Left hindlimb (tissue), 1 donor: ENCODE results near the gene MT1X.

Experiments
- DNase-seq: peaks from one replicate; pipeline ENCODE4 v3.0.0-alpha.2; 2018

MT1X gene

DNA sequence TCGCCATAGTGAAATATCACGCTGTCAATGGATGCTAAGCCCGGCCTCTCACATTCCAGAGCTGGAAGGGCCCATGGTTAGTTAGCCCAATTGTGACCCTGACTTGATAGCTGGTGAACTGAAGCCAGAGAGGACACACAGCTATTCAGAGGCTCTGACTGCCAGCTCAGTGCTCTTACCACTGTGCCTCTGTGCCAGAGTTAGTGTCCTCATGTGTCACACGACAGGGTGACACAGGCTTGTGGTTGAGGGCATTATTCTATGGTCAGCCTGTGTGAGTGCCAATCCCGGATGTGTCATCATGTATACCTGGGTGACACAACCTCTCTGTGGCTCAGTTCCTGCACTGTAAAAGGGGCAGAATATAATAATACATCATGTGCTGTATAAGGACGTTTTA, 2.5 kb upstream of the MT1X start:
- no peak for DNase-seq

DNA sequence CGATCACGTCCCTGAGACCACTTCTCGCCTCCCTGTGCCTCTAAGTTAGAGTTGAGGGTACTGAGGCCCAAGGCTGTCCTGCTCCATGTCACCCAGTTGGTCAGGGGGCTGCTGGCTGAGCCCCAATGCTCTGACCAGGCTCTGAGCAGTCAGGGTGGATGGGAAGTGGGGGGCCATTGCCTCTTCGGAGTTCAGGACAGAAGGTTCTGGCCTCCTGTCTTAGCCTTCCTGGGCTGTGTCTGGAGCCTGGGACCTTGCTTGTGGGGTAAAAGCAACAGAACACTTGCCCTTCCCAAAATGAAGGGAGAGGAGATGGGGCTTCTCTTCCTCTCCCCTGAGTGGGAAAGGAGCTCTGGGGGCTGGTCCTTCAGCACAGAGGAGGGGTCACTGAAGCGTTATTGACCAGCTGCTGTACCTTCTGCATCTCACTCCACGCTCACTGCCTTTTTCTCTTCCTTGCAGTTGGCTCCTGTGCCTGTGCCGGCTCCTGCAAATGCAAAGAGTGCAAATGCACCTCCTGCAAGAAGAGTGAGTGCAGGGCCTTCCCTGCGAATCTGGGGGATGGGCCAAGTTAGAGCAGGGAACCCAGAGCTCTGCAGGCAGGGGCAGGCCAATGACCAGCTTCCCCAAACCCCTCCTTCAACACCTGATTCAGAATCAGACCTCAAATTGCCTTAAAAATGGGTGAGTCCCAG, 580 bp downstream of the MT1X start:
- DNase-seq, result no peak

DNA sequence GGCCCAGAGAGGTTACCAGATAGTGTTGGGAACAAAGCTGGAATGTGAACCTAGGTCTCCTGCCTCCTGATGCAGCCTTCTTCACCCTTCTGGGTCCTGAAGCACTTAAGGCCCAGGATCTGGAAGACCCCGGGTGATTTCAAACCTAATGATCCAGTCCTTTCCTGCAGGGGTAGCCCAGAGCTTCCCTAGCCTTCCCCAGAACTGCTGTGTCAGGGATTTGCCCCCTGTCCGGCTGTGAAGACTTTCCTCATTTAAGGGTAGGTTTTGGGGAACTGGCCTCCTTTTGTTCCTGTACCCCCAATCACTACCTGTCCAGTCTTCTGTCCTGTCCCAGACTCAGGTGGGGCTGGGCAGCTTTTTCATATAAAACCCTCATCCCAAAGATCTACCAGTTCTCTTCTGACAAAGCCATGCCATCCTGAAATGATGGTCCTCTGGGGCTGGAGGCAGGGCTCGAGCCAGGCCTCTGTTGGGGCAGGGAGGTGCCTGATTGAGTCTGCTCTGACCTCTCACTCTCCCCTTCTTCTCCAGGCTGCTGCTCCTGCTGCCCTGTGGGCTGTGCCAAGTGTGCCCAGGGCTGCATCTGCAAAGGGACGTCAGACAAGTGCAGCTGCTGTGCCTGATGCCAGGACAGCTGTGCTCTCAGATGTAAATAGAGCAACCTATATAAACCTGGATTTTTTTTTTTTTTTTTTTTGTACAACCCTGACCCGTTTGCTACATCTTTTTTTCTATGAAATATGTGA, 1.3 kb downstream of the MT1X start:
- no peak for DNase-seq

DNA sequence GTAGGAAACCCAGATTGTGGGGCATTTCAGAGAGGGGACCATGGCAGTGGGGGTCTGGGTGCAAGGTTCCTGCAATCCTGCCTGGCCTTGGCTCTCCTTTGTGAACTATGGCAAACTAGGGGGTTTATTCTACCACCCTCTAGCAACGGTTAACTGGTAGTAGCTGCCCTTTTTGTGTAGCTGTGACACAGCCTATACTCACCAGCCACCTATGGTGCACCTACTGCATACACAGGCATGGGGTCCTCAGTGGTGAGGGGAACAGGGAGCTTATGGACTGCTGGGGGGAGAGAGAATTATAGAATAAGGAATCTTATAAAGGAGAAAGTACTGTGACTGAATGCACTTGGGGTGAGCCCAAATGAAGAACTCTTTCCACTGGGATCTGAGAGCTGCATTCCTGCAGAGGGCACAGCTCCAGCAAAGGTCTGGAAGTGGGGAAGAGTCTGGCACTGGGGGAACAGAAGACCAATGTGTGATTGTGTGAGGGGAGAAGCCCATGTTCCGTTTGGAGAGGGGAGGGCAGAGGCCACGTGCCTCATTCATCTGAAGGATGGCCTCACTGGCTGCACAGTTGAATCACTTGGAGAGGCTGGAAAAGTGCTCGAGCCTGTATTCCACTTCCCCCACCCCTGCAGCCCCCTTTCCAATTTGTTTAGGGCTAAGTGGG, 2.1 kb downstream of the MT1X start:
- no peak for DNase-seq

DNA sequence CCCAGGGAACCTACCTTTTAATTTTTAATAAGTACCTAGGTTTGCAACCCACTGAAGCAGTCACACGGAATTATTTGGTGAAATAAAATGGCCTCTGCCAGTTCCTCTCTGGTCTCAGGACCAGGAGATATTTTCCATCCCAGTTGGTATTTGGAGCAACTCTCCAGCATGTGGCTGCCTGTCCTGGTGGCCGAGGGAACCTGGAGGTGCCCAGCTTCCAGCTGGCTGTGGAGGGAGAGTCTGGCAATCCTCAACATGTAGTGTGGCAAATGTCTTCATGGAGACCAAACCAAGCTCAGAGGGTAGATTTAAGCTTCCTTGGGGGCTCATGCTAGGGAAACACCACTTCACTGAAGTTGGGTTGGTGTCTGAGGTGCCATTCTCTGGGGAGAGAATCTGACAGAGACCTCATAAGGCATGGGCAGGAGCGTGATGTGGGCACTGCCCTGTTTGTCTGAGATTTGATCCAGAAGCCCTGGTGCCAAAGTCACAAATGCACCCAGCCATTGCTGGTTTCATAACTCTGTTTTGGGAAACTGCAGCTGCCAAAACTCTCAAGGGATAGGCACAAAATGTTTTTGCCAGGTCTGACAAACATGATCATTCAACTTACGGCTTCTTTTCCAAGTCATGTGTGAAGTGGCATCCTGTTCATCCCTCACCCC, 2.8 kb downstream of the MT1X start:
- DNase-seq, result no peak

DNA sequence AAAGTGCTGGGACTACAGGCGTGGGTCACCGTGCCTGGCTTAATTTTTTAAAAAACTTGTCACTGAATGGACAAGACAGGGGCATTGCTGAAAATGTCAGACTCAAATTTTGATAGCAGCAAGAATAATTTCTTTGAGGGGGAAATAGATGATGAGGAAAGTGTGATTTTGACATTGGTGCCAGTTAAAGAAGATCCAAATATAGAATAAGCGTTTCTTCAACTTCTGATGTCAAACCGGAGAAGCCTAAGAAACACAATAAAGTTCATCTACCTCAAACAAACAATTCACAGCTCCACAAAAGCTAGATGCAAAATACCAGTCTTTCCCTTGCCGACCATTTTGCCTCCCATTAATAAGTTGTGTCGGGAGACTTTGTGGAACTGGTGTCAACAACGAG, 4.5 kb downstream of the MT1X start:
- DNase-seq, result no peak

DNA sequence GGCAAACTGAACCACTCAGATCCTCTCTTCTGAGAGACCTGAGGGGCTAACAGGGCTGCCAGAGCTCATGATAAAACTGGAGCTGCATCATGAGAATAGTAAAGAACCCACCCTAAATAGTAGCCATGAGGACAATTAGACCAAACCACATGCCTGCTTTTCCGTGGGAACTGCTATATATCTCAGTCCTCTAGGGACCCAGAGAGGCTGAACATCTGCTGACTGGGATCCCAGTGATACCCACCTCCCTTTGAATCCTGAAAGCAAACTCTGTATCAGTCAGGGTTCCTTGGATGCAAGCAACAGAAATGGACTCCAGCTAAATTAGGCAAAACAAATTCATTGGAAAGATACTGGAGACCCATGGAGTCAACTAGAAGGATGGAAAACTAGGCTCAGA, 6.5 kb downstream of the MT1X start:
- DNase-seq, result no peak

DNA sequence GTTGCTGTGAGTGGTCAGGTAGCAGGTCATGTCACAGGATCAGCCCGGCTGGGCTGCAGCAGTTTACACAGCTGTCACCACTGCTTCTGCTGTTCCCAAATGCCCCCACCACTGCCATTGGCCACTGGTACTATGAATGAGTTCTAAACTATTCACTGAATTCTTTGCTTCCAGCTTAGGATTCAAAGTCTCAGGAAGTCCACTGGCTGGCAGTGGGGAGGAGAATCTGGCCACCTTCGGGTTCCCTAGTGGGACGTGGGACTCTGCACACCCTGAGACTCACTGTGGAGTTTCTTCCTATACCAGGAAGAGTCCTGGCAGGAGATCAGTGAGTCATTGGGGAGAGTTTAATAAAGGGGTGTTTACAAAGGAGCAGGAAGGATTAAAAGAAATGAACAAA, 6.9 kb downstream of the MT1X start:
- no peak for DNase-seq

DNA sequence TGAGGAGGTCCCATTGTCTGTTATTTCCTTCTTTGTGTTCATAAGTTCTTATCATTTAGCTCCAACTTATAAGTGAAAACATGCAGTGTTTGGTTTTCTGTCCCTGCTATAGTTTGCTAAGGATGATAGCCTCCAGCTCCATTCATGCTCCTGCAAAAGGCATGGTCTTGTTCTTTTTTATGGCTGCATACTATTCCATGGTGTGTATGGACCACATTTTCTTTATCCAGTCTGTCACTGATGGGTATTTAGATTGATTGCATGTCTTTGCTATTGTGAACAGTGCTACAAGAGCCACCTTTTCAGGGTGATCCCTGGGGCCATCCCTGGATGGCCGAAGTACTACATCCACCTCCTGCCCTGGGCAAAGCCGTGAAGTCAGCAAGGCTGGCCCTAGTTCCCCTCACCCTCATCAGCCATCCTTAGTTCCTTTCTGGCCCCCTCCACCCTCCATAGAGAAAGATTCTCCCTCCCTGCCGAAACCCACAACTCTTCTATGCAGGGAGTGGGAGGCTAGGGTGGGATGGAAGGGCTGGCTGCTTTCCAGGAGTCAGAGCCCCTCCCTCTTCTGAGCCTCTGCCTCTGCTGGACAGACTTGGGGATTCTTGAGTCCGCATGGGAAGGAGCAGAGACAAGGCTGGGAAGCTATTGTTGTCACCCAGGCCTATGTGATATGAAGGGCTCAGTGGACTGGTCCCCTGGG, 8.3 kb downstream of the MT1X start:
- DNase-seq, result no peak

DNA sequence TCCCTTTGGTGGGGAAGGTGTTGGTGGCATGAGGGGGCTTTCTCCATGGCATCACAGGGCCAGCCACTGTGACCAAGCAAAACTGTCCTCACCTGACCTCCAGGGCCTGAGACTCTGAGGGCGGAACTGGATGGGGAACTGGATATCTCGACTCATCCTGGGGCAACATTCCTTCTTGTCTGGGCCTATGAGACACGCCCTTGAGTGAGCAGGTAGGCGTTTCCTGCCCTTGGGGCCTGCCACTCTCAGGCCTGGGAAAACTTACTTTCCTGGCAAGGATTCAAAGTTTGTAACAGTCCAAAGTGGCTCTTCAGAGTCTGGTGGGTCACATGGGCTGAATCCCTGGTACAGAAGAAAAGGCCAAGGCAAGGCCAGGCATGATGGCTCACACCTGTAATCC, 9.6 kb downstream of the MT1X start:
- DNase-seq, result no peak

DNA sequence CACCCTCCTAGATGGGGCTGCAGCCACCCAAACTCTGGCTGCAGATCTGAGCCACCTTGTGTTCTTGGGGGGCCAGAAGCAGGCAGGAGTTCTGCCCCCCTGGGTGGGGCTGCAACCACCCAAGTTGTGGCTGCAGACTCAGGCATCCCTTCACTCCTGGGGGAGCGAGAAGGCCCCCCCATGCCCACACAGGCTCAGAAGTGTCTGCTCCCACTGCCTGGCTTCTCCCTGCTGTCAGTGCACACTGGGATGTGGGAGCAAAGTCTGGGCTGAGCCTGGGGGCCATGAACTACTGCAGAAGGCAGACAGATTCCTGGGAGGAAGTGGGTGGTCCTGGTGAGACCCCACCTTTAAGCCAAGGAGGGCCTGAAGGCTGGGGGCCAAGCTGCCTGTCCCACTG, 13.0 kb downstream of the MT1X start:
- no peak for DNase-seq

DNA sequence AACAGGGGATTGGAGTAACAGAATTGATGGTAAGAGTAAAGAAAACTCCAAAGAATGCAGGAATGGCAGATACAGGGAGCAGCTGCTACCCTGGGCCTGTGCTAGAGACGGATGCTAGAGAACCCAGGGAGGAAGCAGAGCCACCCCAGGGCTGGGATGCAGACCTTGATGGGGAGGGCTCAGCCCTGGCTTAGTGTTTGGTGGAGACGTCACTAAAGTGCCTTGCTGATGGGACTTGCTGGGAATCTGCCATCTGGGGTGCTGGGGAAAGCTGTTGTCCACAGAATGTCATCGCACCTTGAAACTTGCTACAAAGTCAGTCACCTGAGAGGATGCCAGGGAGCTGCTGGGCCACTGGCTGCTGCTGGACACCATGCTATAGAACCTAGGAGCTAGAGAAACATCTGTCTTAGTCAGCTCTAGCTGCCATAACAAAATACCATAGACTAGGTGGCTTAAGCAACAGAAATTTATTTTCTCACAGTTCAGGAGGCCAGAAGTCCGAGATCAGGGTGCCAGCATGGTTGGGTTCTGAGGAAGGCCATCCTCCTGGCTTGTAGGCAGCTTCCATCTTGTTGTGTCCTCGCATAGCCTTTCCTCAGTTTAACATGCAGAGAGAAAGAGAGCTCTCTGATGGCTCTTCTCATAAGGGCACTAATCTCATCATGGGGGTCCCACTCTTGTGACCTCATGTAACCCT, 15.3 kb downstream of the MT1X start:
- no peak for DNase-seq

DNA sequence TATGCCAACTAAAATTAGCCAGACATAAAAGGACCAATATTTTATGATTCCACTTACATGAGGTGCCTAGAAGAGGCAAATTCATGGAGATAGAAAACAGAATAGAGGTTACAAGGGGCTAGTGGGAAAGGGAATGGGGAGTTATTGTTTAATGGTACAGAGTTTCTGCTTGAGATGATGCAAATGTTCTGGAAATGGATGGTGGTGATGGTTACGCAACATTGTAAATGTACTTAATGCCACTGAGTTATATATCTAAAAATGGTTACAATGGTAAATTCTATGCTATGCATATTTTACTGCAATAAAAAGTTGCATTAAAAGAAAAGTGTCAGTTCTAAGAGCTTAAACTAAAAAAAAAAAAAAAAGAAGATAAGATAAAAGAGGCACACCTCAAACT, 17.9 kb downstream of the MT1X start:
- DNase-seq, result no peak

DNA sequence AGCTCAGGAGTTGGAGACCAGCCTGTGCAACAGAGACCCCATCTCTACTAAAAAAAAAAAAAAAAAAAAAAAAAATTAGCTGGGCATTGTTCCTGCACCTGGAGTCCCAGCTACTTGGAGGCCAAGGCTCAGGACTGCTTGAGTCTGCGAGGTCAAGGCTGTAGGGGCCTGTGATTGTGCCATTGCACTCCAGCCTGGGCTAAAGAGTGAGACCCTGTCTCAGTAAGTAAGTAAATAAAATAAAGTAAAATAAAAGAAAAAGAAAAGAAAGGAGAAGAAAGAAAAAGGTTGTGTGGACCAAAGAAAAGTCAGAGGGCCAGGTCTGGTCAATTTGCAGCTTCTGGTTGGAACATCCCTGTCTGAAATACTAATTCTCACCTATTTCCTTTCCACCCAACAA, 18.4 kb downstream of the MT1X start:
- DNase-seq, result no peak

DNA sequence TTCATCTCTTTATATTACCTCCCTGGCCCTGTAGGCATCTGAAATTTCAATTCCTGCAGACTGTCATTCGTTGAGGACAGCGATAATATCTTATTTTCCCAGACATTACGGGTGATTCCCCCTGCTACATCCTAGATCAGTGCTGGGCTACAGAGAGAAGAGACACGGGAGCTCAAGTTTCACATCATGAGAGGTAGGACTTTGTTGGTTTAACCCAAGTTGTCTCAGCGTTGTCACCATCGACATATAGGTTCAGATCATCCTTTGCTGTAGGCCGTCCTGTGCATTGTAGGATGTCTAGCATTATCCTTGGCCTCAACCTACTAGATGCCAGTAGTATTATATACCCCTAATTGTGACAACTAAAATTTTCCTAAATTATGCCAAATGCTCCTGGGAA, 19.3 kb downstream of the MT1X start:
- no peak for DNase-seq

DNA sequence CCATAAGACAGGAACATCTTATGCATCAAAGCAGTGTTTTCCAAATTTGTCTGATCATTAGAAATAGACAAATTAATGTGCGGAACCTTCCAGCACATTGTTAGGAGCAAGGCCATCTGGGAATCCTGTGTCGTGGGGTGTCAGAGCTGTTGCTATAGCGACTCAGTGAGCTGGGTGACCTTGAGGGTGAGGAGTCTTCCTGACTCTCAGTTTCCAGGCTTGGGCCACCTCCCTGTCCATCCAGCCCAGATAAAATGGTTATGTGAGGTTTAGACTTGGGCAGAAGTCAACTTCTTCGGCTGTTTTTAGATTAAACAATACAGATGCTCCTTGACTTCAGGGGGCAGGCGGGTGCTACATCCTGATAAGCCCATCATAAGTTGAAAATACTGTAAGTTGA, 20.6 kb downstream of the MT1X start:
- DNase-seq, result no peak

DNA sequence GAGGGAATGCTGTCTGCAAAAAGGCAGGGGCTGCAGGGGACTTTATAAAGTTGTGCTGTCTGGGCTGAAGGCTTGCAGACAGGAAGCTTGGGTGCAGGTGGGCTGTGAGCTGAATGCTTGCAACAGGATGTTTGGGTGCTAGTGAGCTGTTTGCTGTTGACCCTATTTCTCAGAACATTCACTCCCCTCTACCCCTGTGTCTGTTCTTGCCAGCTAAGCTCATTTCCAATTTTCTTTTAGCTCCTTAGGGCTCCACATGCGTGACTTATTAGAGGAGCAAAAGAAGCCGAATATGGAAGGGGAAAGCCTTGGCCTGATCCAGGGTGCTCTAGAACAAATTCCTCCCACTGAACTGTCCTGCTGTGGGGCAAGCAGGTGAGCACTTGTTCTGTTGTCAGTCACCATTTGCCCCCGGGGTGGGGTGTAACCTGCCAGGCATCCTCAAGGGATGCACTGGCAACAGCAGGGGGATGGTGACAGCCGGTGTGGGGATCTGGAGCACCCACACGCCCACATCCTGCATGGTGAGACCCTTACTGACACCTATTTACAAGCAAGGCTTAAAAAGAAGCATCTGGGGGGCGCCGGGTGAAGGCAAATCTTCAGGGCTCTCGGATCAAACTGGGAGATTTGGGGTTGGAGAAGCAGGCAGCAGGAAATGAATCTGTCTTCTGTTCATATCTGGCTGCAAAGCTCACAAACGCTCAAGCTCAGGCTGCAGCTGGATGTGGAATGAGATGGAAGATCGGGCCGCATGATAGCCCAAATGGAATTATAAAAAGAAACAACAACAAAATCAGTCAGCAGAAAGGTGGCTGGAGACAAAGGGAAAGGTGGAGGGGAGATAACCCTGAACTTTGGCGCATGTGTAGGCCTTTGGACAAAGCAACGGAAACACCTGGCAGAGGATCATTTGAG, 26.5 kb downstream of the MT1X start:
- DNase-seq, result no peak

DNA sequence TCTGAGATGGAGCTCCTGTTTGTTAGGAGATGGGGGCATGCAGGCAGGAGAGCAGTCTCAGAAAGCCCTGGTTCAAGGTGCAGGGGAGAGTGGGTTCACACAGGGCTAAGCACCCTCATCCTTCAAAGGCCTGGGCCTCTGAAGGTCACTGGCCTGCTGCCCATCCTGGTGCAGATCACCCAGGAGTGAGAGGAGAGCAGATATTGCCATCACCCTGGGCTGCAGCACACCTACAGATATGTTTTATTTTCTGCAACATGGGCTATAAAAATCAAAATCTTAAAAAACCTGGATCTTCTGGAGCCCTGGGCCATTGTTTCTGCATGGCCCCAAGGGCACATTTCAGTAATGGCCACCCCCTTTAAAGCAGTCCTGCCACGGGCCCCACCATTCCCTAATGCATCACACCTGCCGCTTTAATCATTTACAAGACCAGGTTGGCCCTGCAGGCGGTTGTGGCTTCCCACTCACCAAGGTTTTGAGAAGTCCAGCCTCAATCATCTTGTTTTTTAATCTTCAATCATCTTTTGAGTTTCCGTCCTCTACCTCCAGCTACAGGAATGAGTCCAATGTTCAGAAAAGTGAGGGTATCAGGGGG, 27.3 kb downstream of the MT1X start:
- no peak for DNase-seq

DNA sequence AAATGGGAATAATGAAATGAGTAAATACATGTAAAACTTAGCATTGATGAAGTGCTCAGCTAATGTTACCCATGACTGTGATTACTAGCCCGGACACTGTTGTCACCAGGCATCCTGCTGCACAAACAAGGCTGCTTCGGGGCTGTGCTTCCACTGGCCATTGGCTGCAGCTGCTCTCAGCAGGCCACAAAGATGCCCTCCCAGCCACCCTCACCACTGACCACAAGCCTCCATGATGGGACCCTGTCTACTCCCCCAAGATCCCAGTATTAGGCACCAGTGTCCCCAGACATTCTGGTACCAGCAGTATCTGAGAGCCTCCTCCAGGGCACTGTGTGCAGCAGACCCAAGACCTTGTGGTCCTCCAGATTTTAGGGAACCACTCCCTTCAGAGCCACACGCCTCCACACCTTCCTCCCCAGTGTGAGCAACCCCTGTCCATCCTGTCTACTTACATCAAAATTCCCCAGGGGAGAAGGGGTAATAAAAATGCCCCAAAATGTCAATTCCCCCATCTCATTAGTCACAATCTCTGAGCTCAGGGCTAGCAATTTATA, 28.0 kb downstream of the MT1X start:
- DNase-seq, result no peak

DNA sequence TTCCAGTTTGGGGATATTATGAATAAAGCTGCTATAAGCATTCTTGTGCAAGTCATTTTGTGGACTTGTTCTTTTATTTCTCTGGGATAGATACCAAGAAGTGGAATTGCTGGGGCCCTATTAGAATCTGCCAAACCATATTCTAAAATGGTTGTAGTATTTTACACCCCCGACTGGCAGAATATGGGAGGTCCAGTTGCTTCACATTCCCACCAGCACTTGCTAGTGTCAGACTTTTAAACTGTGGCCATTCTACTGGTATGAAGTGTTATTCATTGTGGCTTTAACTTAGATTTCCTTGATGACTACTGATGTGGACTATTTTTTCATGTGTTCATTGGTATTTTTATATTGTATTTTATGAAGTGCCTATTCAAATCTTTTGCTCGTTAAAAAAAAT, 29.6 kb downstream of the MT1X start:
- no peak for DNase-seq

DNA sequence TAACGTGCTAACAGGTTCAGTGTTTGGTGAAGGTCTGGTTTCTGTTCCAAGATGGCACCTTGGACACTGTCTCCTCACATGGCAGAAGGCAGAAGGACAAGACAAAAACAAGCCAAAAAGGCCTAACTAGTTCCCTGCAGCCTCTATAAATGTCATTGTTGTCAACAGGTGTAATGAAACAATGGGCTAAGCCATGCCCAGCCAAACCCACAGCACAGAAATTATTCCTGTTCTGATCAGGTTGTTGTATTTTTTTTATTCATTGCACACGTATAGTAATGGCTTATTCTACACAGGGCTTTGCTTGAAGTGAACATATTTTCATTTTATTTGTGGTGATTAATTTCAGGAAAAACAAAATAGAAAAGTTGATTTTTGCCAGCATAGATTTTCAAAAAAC, 31.5 kb downstream of the MT1X start:
- DNase-seq, result no peak
